HL-60/S4 (cell line): Measurements from ENCODE around the gene ASCL4.
"Not testable (repeated sequence)": the region's sequence is repeated elsewhere in the genome, so short reads cannot be mapped to it uniquely, and the experiment has no call there.

ENCODE experiments used
- in situ Hi-C: fragments of 300-500 bp; cut with MboI; formaldehyde crosslinking; loops from 2 replicates; pipeline ENCODE4 v1.14.3; 2022; ENCODE audit warnings: low sequenced_read_pairs

ASCL4 gene

GRCh38 chr12:107774349-107775029 lies at the start of gene ASCL4:
Gene ASCL4 (plus strand): TSS chr12:107774704. CDS start chr12:107775219, 515 bp downstream.
- in situ Hi-C loops: no loop called here

- in situ Hi-C loops: not testable (repeated sequence)
Measured at GRCh38 chr12:107727327-107727726, 47.2 kb upstream of the ASCL4 start.

GRCh38 chr12:107727742-107728141 lies 46.8 kb upstream of the ASCL4 start:
- in situ Hi-C loops: not testable (repeated sequence)

- in situ Hi-C loops: no loop called here
Measured at GRCh38 chr12:107730618-107731341, 43.7 kb upstream of the ASCL4 start.

GRCh38 chr12:107731366-107731765 lies 43.1 kb upstream of the ASCL4 start:
- in situ Hi-C loops: no loop called here

- in situ Hi-C loops: no loop called here
Measured at GRCh38 chr12:107732365-107732764, 42.1 kb upstream of the ASCL4 start.

- in situ Hi-C loops: no loop called here
Measured at GRCh38 chr12:107734139-107734538, 40.4 kb upstream of the ASCL4 start.

GRCh38 chr12:107735763-107736162 lies 38.7 kb upstream of the ASCL4 start:
- in situ Hi-C loops: no loop called here

- in situ Hi-C loops: no loop called here
Measured at GRCh38 chr12:107736914-107737313, 37.6 kb upstream of the ASCL4 start.

GRCh38 chr12:107748472-107748871 lies 26.0 kb upstream of the ASCL4 start:
- in situ Hi-C loops: no loop called here

- in situ Hi-C loops: no loop called here
Measured at GRCh38 chr12:107749083-107749482, 25.4 kb upstream of the ASCL4 start.

- in situ Hi-C loops: no loop called here
Measured at GRCh38 chr12:107759410-107759809, 15.1 kb upstream of the ASCL4 start.

GRCh38 chr12:107760207-107760808 lies 14.2 kb upstream of the ASCL4 start:
- in situ Hi-C loops: no loop called here

GRCh38 chr12:107760809-107761501 lies 13.5 kb upstream of the ASCL4 start, which contains the start of gene PRDM4:
Gene PRDM4 (minus strand): TSS chr12:107761137. CDS start chr12:107760515, 622 bp downstream.
- in situ Hi-C loops: no loop called here

- in situ Hi-C loops: no loop called here
Measured at GRCh38 chr12:107761502-107761904, 13.0 kb upstream of the ASCL4 start.

- in situ Hi-C loops: no loop called here
Measured at GRCh38 chr12:107762874-107763273, 11.6 kb upstream of the ASCL4 start.

- in situ Hi-C loops: no loop called here
Measured at GRCh38 chr12:107764626-107765025, 9.9 kb upstream of the ASCL4 start.

GRCh38 chr12:107765316-107765715 lies 9.2 kb upstream of the ASCL4 start:
- in situ Hi-C loops: no loop called here

GRCh38 chr12:107767466-107767865 lies 7.0 kb upstream of the ASCL4 start:
- in situ Hi-C loops: no loop called here

GRCh38 chr12:107775093-107775721 lies 703 bp downstream of the ASCL4 start:
- in situ Hi-C loops: no loop called here

- in situ Hi-C loops: no loop called here
Measured at GRCh38 chr12:107776171-107776570, 1.7 kb downstream of the ASCL4 start.
